Measurements from ENCODE around the gene SPINT2.
"Not testable (repeated sequence)": the region's sequence is repeated elsewhere in the genome, so short reads cannot be mapped to it uniquely, and the experiment has no call there.

The SPINT2 gene

DNA sequence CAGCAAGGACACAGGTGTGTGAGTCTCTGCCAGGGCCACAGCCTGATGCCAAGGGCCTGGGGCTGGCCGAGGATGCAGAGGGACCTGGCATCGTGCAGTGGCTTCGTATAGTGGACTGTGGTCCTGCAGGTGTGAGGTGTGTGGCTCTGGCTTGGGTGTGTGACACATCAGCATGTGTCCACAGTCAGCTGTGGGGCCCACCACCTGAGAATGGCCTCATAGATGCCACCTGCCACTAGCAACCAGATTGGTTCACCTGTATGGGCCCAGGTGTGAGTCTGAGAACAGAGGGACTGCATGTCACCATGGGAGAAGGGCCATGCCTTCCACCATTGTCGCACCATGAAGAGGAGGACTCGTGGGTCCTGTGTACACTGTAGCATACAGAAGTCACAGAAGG lies 10.6 kb upstream of the SPINT2 start:
- DNase-seq (ENCODE audit: extremely low spot score), result no peak
- TF ChIP-seq, protein P1, sequence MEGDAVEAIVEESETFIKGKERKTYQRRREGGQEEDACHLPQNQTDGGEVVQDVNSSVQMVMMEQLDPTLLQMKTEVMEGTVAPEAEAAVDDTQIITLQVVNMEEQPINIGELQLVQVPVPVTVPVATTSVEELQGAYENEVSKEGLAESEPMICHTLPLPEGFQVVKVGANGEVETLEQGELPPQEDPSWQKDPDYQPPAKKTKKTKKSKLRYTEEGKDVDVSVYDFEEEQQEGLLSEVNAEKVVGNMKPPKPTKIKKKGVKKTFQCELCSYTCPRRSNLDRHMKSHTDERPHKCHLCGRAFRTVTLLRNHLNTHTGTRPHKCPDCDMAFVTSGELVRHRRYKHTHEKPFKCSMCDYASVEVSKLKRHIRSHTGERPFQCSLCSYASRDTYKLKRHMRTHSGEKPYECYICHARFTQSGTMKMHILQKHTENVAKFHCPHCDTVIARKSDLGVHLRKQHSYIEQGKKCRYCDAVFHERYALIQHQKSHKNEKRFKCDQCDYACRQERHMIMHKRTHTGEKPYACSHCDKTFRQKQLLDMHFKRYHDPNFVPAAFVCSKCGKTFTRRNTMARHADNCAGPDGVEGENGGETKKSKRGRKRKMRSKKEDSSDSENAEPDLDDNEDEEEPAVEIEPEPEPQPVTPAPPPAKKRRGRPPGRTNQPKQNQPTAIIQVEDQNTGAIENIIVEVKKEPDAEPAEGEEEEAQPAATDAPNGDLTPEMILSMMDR (IDR thresholded peaks at IDR 0.05; ENCODE audit: control extremely low read depth, extremely low read depth, low read depth, missing control alignments), result no peak
- CTCF ChIA-PET, result interaction anchor here (2.0 to 5.0 kb wide), 2 partner anchors 9 to 10 kb away, joined by 6 to 31 read pairs; partner anchors contain the start of gene SPINT2
- POLR2A ChIA-PET, result no interaction called here

DNA sequence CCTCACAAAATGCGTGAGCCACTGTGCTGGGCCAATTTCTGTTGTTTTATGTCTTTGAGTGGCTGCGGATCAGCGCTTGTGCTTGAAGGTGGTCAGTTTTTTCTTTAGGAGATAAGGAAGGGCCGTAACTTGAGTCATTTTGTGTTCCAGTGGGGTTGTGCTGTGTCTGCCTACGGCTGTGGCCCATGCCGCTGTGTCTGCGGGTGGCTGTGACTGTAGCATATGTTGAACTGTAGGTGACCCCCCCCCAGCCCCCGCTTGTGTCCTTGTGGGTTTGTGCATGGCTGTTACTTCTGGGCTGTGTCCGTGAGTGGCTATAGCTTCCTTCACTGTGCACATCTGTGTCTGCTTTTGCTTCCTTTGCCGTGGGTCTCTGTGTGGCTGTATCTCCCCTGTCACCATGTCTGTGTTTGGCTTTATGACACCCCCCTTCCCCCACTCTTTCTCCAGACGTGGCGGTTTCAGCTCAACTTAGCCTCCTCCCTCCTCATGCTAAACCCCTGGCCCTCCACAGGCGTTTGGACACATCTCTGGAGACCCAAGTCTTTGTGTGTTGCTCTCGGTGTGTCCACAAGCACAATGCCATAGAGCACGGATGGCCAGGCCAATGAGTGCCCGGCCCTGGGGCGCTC lies 8.9 kb upstream of the SPINT2 start:
- TF ChIP-seq, protein P1 (IDR thresholded peaks at IDR 0.05; ENCODE audit: control extremely low read depth, extremely low read depth, low read depth, missing control alignments), result no peak
- no peak for DNase-seq (ENCODE audit: extremely low spot score)
- CTCF ChIA-PET, result interaction anchor here (0.7 to 5.0 kb wide), 4 partner anchors 8 to 21 kb away, joined by 3 to 31 read pairs (median 4); partner anchors contain the start of gene SPINT2
- POLR2A ChIA-PET, result interaction anchor here (0.6 kb wide), 1 partner anchor 122 kb away, joined by 3 read pairs; no protein-coding TSS in a partner anchor

DNA sequence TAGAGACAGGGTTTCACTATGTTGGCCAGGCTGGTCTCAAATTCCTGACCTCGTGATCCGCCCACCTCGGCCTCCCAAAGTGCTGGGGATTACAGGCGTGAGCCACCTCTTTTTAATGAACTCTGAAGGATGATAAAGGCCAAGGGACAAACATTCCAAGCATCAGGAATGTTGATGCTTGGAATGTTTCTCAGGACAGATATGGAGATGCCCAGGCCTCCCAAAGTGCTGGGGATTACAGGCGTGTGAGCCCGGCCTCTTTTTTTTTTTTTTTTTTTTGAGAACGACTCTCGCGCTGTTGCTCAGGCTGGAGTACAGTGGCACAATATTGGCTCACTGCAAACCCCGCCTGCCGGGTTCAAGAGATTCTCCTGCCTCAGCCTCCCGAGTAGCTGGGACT lies 2.4 kb upstream of the SPINT2 start:
- CTCF ChIA-PET, result interaction anchor here (1.9 kb wide), 1 partner anchor 10 kb away, joined by 4 read pairs; no protein-coding TSS in a partner anchor
- DNase-seq (ENCODE audit: extremely low spot score); POLR2A ChIA-PET: not testable (repeated sequence)

DNA sequence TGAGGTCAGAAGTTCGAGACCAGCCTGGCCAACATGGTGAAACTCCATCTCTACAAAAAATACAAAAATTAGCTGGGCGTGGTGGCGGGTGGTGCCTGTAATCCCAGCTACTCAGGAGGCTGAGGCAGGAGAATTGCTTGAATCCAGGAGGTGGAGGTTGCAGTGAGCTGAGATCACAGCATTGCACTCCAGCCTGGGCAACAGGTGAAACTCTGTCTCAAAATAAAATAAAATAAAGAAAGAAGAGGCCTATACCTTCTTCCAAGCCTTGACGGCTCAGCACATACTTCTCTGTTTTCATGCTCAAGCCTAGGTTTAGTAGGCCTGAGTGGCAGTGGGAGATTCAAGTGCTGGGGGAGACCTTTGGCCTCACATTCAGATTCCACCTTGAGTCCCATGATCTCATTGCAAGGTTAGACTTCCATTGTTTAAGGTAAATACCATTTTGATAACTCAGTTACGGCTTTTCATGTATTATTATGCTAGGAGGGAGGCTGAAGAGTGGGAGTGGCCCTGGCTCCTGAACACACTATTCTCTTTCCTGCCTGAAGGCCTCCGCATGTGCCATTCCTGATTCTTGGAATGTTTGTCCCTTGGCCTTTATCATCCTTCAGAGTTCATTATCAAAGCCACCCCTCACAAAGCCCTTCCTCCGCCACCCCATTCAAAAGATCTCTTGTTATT lies 1.6 kb upstream of the SPINT2 start:
- TF ChIP-seq, protein P1 (IDR thresholded peaks at IDR 0.05; ENCODE audit: control extremely low read depth, extremely low read depth, low read depth, missing control alignments), result no peak
- POLR2A ChIA-PET, result no interaction called here
- DNase-seq (ENCODE audit: extremely low spot score), result no peak
- CTCF ChIA-PET, result interaction anchor here (1.9 kb wide), 1 partner anchor 11 kb away, joined by 4 read pairs; no protein-coding TSS in a partner anchor

DNA sequence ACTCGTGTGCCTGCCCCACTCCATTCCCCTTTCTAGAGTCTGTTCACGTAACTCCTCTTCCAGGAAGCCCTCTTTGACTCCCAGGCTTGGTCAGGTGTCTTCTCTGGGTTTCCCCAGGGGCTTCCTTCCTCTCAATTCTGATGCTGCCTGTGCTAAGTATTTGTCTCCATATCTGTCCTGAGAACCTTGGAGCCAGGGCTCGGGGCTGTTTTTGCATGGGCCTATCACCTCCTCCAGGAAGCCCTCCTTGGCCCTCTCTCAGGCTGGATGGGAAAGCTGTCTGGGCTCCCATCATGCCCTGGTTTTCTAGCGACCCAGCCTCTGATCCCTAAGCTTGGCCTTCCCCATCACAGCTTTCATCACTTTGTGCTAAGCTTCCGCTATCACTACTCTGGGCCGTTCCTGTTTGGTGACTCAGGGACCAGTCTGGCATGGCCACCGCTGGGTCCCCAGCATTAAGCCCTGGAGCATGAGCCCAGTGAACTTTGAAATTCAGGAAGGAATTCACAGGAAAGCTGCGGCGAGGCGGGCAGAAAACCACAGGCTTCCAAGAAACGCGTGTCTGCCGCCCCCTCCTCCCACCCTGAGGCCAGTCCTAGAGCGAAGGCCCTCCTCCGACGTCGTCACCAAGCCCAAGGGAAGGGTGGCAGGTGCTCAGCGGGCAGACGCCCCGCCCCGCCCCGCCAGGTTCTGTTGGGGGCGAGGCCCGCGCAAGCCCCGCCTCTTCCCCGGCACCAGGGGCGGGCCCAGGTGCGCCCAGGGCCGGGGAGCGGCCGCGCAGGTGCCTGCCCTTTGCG lies 486 bp upstream of the SPINT2 start:
- peak; percentile 80 for DNase-seq (ENCODE audit: extremely low spot score)
- TF ChIP-seq, protein P1 (IDR thresholded peaks at IDR 0.05; ENCODE audit: control extremely low read depth, extremely low read depth, low read depth, missing control alignments), result no peak
- ChIA-PET POLR2A (no interaction called here), CTCF (interaction anchor here (0.7 to 1.4 kb wide), 4 partner anchors 9 to 40 kb away, joined by 3 to 6 read pairs (median 4); partner anchors contain the start of gene C19orf33)

DNA sequence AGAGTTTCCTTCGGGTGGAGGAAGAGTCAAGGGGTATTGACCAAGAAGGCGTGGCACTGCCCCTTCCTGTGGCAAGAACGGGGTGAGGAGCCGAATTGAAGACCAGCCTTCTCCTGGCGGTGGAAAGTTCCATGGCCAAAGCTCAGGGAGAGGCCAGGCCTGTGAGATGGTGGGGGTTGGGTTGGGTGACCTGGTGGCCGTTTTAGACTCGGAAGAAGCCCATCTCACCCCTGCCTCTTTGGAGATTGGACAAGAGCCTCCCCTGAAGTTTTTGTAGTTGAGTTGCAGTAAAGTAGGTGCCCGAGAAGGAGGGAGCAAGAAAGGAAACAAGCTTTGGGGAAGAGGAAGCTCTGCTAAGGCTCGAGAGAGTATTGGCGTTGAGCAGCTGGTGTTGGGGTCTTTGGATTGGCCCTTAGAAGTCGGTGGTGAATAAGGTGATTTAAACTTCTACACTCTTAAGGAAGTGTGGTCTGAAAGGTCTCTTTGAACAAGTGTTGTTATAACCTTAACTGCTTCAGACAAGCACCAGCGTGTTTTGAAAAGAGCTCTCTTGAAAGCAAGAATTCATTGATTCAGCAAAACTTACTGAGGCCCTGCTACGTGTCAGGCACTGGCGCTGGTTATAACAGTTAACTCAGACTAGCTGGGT lies 964 bp downstream of the SPINT2 start:
- DNase-seq (ENCODE audit: extremely low spot score), result no peak
- TF ChIP-seq, protein P1 (IDR thresholded peaks at IDR 0.05; ENCODE audit: control extremely low read depth, extremely low read depth, low read depth, missing control alignments), result no peak
- ChIA-PET CTCF (interaction anchor here (1.0 to 3.6 kb wide), 10 partner anchors 10 to 363 kb away, joined by 3 to 16 read pairs (median 4); partner anchors contain the start of gene CATSPERG), POLR2A (no interaction called here)
